ENCODE results near the gene TECRL.

Gene TECRL

DNA sequence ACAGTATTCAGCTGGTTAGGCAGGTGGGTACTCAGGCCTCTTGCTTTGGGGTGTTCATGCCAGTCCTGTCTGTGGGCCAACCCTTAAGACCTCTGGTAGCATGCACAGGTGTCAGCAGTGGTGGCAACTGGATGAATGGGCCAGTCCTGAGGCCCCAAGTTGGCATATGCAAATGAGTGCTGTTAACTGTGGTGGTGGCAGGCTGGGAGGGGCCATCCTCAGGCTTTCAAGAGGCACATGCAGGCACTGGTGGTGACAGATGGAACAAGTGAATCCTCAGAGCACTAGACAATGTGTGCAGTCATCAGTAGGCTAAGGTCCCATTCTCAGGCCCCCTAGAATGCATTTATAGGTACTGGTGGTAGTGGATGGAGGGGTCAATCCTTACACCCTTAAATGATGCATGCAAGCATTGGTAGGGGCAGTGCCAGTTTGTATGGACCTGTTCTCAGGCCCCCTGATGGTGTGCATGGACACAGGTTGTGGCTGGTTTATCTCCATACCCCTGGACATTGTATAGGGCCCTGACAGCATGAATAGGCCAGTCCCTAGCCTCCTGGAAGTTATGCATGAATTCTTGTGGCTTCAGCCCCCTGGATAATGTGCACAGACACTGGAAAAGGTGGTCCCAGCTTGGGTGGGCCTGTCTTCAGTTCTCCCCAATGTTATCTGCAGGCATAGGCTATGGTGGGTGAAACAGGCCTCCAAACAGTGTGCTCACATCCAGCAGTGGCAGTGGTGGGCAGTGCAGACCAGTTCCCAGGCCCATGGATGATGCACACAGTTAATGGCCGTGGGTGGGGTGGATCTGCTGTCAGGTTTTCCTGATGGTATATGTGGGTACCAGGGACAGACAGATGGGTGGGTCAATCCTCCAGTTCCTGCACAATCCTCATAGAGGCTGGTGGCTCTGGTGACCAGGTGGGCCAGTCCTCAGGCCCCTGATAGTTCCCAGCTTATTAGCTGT, 24.7 kb downstream of the TECRL start:
- H3K27ac ChIP-seq, result no peak overlapping the region
- no peaks in the 10 kb centered on the region for H3K36me3 ChIP-seq (replicated peaks)
- H3K27me3 ChIP-seq (replicated peaks), result no peaks in the 10 kb centered on the region
- TF ChIP-seq, protein P1, sequence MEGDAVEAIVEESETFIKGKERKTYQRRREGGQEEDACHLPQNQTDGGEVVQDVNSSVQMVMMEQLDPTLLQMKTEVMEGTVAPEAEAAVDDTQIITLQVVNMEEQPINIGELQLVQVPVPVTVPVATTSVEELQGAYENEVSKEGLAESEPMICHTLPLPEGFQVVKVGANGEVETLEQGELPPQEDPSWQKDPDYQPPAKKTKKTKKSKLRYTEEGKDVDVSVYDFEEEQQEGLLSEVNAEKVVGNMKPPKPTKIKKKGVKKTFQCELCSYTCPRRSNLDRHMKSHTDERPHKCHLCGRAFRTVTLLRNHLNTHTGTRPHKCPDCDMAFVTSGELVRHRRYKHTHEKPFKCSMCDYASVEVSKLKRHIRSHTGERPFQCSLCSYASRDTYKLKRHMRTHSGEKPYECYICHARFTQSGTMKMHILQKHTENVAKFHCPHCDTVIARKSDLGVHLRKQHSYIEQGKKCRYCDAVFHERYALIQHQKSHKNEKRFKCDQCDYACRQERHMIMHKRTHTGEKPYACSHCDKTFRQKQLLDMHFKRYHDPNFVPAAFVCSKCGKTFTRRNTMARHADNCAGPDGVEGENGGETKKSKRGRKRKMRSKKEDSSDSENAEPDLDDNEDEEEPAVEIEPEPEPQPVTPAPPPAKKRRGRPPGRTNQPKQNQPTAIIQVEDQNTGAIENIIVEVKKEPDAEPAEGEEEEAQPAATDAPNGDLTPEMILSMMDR (IDR thresholded peaks at IDR 0.05; ENCODE audit: low read depth, low read length, missing control alignments), result no peak
- H3K4me3 ChIP-seq (ENCODE audit: low read depth, low read length), result no peak overlapping the region
- in situ Hi-C loops (cut with HindIII; ENCODE audit: low pct_ligation_motif_present, low sequenced_read_pairs), result no loop called here
- DNase-seq, result no peak

DNA sequence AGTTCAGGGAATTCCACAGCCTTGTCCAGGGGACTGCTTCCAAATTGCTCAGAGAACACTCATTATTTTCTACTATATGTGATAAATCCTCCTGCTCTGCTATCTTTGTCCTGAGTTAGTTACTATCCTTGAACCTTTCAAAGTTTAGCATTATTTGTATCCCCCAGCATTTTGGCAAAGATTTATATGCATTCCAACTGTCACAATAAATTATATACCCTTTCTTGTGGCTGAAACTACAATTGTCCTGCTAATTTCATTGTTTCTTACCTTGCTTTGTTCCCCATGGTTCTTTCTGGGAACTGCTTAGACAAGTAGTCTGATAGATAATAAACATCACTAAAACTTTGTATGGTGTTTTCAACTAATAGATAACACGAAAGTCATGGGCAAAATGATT, 40.5 kb downstream of the TECRL start:
- DNase-seq, result no peak
- H3K27me3 ChIP-seq (replicated peaks), result no peaks in the 10 kb centered on the region
- H3K36me3 ChIP-seq (replicated peaks), result no peaks in the 10 kb centered on the region
- H3K27ac ChIP-seq, result no peak overlapping the region
- H3K4me3 ChIP-seq (ENCODE audit: low read depth, low read length), result no peak overlapping the region
- in situ Hi-C loops (cut with HindIII; ENCODE audit: low pct_ligation_motif_present, low sequenced_read_pairs), result no loop called here
- TF ChIP-seq, protein P1 (IDR thresholded peaks at IDR 0.05; ENCODE audit: low read depth, low read length, missing control alignments), result no peak

DNA sequence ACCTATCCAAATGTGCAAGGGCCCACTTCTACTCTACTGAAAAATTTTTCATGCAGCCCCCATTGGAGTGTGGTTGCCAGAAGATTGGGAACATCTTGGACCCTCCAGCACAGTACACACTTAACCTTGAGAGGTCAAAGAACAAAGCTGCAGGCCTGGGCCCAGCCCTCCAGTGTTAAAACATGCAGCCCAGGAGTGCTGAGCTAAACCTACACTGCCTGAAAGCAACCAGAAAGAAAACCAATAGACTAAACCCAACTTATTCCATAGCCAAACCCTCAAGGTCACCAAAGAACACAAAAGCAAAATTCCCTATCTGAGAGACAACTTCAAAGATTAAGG, 47.9 kb downstream of the TECRL start:
- Histone ChIP-seq H3K36me3 (replicated peaks) (no peaks in the 10 kb centered on the region), H3K27me3 (replicated peaks) (no peaks in the 10 kb centered on the region), H3K4me3 (ENCODE audit: low read depth, low read length) (no peak overlapping the region), H3K27ac (no peak overlapping the region)
- in situ Hi-C loops (cut with HindIII; ENCODE audit: low pct_ligation_motif_present, low sequenced_read_pairs), result no loop called here
- TF ChIP-seq, protein P1 (IDR thresholded peaks at IDR 0.05; ENCODE audit: low read depth, low read length, missing control alignments), result no peak
- no peak for DNase-seq

DNA sequence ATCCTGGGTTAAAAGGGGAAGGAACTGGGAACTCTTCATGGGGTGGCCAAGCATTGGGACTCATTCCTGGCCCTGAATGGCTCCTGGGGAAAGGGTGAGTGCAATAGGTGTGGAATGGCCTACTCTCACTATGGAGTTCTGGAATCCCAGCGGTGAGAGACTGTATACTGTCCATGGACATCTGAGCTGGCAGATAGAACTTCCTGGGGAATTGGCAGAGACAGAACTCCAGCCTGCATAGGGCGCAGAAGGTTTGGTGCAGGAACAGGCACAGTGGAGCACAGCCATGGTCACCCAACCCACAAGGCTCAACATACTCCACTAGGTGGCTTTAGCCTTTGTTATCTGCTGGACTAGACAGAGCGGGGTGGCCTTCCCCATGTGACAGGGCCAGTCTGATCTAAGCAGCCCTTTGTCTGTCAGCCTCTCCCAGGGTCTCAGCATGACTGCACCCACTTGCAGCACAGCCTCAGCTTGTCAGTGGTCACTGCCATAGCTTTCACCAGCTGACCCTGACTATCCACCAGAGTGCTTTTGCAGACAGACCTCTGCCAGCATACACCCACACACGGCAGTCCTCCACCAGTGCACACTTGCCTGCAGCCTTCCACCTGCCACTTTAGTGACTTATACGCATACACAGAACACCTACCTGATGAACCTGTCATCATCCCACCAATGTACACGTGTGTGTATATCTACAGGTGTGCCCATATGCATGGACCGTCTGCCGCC, 48.4 kb downstream of the TECRL start:
- H3K4me3 ChIP-seq (ENCODE audit: low read depth, low read length), result no peak overlapping the region
- in situ Hi-C loops (cut with HindIII; ENCODE audit: low pct_ligation_motif_present, low sequenced_read_pairs), result no loop called here

DNA sequence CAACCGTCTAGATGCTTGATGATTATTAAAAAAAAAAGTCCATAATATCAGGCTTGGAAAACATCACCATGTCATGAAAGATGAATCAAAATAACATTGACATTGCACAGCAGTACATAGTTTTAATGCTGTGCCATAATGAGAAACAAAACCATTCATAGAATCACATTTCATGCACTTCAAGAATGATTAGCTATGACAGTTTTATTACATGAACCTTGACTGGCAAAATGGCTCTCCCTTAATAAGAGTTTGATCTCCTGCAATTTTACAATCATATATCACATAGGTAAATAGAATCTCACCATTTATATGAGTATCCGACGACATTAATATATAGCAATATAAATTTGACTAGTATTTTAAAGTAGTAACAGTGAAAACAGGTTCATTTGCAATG, 49.8 kb downstream of the TECRL start:
- in situ Hi-C loops (cut with HindIII; ENCODE audit: low pct_ligation_motif_present, low sequenced_read_pairs), result no loop called here
- DNase-seq, result no peak
- Histone ChIP-seq H3K36me3 (replicated peaks) (no peaks in the 10 kb centered on the region), H3K4me3 (ENCODE audit: low read depth, low read length) (no peak overlapping the region), H3K27me3 (replicated peaks) (no peaks in the 10 kb centered on the region), H3K27ac (no peak overlapping the region)
- TF ChIP-seq, protein P1 (IDR thresholded peaks at IDR 0.05; ENCODE audit: low read depth, low read length, missing control alignments), result no peak

More for the DNA sequence above, 48.4 kb downstream of the TECRL start:
- no peak overlapping the region for H3K27ac ChIP-seq
- TF ChIP-seq, protein P1 (IDR thresholded peaks at IDR 0.05; ENCODE audit: low read depth, low read length, missing control alignments), result no peak
- H3K27me3 ChIP-seq (replicated peaks), result no peaks in the 10 kb centered on the region
- no peaks in the 10 kb centered on the region for H3K36me3 ChIP-seq (replicated peaks)
- DNase-seq, result no peak
